Head of caudate nucleus (tissue), 42 donors: ENCODE results near the gene CRISPLD2.
"Not testable (repeated sequence)": the region's sequence is repeated elsewhere in the genome, so short reads cannot be mapped to it uniquely, and the experiment has no call there.

Experiments
- DNase-seq, 42 donors: peaks; one replicate each; pipeline versions ENCODE4 v3.0.0 to v3.0.0-alpha.2; 2020 to 2021; ENCODE audit warnings: mixed read lengths in 7 of 42
- intact Hi-C: fragments of 100-400 bp; cut with DNase I; formaldehyde crosslinking; loops from one replicate; pipeline ENCODE4 v1.15.0; 2022

The CRISPLD2 gene

GRCh38 chr16:84931506-84931905 is 111.7 kb downstream of the CRISPLD2 start:
- intact Hi-C loops = no loop called here
- no peak for DNase-seq

- peak in 2 of 42 donors; percentile 11 to 47 for DNase-seq
- intact Hi-C loops = no loop called here
Observed at GRCh38 chr16:84932681-84933080, 112.9 kb downstream of the CRISPLD2 start.

- intact Hi-C loops = no loop called here
- DNase-seq = peak in 40 of 42 donors; percentile 28 to 82 (median 61)
Observed at GRCh38 chr16:84933774-84934631, 114.2 kb downstream of the CRISPLD2 start.

- intact Hi-C loops = no loop called here
- no peak for DNase-seq
Observed at GRCh38 chr16:84937196-84938005, 117.6 kb downstream of the CRISPLD2 start.

GRCh38 chr16:84938616-84939015 is 118.8 kb downstream of the CRISPLD2 start:
- DNase-seq = peak in 4 of 42 donors; percentile 40 to 67 (median 54)
- intact Hi-C loops = not testable (repeated sequence)

GRCh38 chr16:84940670-84941551 is 121.1 kb downstream of the CRISPLD2 start:
- intact Hi-C loops = no loop called here
- DNase-seq = no peak

- DNase-seq = no peak
- intact Hi-C loops = no loop called here
Observed at GRCh38 chr16:84941921-84942320, 122.1 kb downstream of the CRISPLD2 start.

GRCh38 chr16:84942786-84943185 is 123.0 kb downstream of the CRISPLD2 start:
- intact Hi-C loops = no loop called here
- DNase-seq = no peak

- intact Hi-C loops = no loop called here
- DNase-seq = no peak
Observed at GRCh38 chr16:84943620-84944019, 123.8 kb downstream of the CRISPLD2 start.

- intact Hi-C loops = no loop called here
- DNase-seq = peak in 14 of 42 donors; percentile 21 to 53 (median 34)
Observed at GRCh38 chr16:84947022-84947421, 127.2 kb downstream of the CRISPLD2 start.

- DNase-seq = no peak
Observed at GRCh38 chr16:84947996-84948850, 128.4 kb downstream of the CRISPLD2 start.

GRCh38 chr16:84948851-84949610 is 129.2 kb downstream of the CRISPLD2 start:
- intact Hi-C loops = no loop called here

More at GRCh38 chr16:84947996-84948850, 128.4 kb downstream of the CRISPLD2 start:
- intact Hi-C loops = no loop called here

GRCh38 chr16:84949772-84950436 is 130.1 kb downstream of the CRISPLD2 start:
- DNase-seq = no peak
- intact Hi-C loops = loop anchor here (5.0 kb wide), 1 partner anchor 198 kb away; no protein-coding TSS in a partner anchor

More at GRCh38 chr16:84948851-84949610, 129.2 kb downstream of the CRISPLD2 start:
- DNase-seq = no peak

- DNase-seq = no peak
- intact Hi-C loops = loop anchor here (5.0 kb wide), 1 partner anchor 199 kb away; no protein-coding TSS in a partner anchor
Observed at GRCh38 chr16:84950906-84951305, 131.1 kb downstream of the CRISPLD2 start.

- intact Hi-C loops = loop anchor here (5.0 kb wide), 1 partner anchor 200 kb away; no protein-coding TSS in a partner anchor
- DNase-seq = peak in 41 of 42 donors; percentile 47 to 93 (median 79)
Observed at GRCh38 chr16:84952335-84953189, 132.8 kb downstream of the CRISPLD2 start.
